ENCODE measurements around the gene EPO.

- no peak for TF ChIP-seq EZH2 (IDR thresholded peaks at IDR 0.05; ENCODE audit: insufficient read depth, poor library complexity, severe bottlenecking)
- no peak for TF ChIP-seq EZH2phosphoT487 (IDR thresholded peaks at IDR 0.05; ENCODE audit: insufficient read depth, low read depth)
Observed at GRCh38 chr7:100721505-100721812, 1.2 kb downstream of the EPO start.

All from GM23248 (cell line).